Measurements from ENCODE around the gene DPEP1.
"Not testable (repeated sequence)": the region's sequence is repeated elsewhere in the genome, so short reads cannot be mapped to it uniquely, and the experiment has no call there.

DPEP1 gene

DNA sequence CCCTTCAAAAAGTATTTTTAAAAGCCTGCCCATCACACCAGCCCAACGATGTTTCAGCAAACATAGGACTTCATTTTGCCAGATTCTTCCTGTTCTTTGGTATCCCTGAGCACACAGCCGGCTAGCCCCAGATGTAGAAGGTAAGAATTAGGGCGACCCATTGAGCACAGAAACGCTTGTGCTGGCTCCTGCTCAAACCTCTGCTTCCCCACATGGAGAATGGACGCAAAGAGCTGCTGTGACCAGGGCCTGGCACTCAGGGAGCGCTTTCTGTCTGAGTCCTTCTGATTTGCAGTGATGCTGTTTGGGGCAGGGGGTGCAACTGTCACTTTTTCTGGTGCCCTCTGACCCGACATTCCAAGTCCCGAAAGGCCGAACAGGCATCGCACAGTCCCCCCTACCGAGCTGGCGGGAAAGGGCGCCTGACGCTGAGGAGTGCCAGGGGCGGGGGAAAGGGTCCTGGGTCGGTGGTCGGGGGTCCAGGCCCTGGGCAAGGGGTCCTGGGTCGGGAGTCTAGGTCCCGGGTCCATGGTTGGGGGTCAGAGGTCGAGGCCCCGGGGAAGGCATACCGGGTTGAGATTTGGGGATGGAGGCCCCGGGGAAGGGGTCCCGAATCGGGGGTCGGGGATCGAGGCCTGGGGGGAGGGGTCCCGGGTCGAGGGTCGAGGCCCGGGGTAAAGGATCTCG lies 43.1 kb downstream of the DPEP1 start:
- no peak for DNase-seq

DNA sequence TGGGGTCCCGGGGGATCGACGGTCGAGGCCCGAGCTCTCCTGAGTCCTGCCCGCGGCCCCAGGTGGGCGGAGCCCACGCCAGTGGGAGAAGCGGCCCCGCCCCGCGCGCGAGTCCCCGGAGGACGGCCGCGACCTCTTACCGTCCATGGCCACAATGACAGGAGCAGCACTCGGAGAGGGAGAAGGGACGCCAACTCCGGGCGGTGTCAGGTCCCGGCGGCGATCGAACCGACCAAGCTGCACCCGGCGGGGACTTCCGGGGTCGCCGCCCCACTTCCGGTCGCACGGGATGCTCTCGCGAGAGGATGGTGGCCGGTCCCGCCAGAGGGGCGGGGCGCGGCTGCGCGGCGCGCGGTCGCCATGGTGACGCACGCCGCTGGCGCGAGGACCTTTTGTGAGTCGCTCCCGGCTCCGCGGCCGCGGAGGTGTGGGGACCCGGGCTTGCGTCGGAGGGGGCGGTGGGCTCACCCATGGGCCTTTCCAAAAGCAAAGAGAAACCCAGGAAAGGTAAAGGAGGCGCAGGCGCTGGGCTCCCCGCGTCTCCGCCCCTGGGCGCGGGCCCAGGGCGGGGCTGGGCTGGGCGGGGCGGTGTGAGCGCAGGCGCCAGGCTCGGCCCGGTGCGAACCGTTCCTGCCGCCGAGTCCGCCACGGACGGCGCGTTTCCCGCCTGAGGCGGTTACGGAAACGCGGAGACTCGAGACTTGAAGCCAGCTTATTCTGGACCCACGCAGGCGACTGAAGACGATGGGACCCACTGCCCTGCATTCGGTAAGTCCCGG lies 44.2 kb downstream of the DPEP1 start, which contains the start of the genes CHMP1A and SPATA33:
TSS of gene CHMP1A (minus strand) at position 267 of the 779 bp plus-strand sequence. CDS start at position 147, 120 bp downstream.
TSS of gene SPATA33 (plus strand) at position 395 of the 779 bp plus-strand sequence. CDS start at position 471, 76 bp downstream.
- peak; percentile 90 for DNase-seq

DNA sequence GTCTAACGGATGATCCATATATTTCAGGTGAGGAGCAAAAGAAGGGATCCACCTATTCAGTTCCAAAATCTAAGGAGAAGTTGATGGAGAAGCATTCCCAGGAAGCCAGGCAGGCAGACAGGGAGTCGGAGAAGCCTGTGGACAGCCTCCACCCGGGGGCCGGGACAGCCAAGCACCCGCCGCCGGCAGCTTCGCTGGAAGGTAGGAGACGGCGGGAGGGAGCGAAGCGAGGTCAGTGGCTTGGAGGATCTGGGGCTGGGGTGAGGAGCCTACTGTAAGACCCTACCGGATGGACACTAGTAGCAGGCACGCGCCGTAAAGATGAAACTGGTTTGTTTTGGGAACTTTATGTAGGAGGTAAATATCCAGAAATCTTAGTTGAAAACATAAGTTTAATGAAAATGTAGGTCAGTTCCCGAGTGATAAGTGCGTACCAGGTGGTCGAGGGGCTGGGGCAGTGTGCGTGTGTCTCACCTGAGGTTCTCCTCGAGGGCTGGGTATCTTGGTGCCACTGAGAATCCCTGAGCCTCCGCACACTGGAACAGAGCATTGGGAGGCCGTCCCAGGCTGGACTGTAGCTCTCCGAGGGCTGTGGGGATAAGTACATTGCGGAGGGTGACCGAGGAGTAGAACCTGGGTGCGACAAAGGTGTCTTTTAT lies 44.9 kb downstream of the DPEP1 start:
- peak; percentile 40 for DNase-seq

DNA sequence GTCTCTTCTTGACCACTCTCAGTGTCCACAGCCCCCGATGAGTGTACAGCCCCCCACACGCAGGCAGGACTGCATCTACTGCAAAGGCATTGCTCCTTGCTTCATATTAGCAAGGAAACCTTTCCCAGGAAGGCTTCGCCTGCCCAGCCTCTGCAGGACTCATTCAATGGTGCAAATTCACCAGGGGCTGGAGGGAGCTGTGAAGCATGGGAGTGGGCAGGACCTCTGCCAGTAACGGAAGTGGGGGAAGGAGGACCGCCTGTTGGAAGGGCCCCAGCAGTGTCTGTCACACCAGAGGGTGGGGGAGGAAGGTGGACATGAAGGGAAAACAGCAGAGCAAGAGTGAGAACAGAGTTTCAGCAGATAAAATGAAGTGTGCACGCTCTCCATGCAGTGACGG lies 46.7 kb downstream of the DPEP1 start:
- DNase-seq = no peak

DNA sequence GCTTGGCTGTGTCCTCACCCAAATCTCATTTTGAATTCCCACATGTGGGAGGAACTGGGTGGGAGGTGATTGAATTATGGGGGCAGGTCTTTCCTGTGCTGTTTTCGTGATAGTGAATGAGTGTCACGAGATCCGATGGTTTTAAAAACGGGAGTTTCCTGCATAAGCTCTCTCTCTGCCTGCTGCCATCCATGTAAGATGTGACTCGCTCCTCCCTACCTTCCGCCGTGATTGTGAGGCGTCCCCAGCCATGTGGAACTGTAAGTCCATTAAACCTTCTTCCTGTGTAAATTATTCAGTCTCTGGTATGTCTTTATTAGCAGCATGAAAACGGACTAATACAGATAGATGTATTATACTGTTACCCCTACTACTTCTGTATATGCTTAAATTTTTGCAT lies 47.8 kb downstream of the DPEP1 start:
- no peak for DNase-seq

DNA sequence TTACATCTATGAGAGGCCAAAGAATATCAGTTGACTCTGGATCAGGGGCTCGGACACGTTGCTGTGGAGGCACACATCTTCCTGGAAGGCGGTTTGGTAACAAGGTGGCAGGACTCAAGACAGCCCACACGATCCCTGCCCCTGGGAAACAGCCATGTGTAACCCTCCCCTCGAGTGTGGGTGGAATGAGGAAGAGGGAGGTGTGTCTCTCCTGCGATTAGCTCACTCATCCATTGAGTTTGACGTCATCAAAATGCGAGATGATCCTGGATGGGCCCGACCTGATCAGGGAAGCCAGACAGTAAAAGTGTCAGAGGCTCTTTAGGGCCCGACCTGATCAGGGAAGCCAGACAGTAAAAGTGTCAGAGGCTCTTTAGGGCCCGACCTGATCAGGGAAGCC lies 50.8 kb downstream of the DPEP1 start:
- DNase-seq = not testable (repeated sequence)

DNA sequence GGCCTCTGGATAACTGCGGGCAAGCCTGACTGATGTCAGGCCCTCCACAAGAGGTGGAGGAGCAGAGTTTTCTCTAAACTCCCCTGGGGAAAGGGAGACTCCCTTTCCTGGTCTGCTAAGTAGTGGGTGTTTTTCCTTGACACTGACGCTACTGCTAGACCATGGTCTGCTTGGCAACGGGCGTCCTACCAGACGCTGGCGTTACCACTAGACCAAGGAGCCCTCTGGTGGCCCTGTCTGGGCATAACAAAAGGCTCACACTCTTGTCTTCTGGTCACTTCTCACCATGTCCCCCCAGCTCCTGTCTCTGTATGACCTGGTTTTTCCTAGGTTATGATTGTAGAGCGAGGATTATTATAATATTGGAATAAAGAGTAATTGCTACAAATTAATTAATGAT lies 53.6 kb downstream of the DPEP1 start:
- peak; percentile 17 for DNase-seq

DNA sequence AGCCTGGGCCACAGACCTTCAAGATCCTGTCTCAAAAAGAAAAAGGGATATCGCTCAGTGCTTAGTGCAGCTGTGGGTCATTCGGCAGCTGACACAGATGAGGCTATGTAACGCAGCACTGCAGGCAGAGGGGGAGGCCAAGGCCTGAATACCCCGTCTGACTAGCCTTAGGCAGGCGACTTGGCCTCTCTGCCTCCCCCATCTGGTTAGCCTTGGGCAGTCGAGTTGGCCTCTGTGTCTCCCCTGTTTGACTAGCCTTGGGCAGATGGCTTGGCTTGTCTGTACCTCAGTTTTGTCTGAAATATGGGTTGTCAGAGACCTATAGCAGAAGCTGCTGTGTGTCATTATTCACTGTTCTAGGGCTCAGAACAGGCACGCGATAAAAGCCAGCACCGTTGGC lies 54.2 kb downstream of the DPEP1 start:
- DNase-seq = no peak

DNA sequence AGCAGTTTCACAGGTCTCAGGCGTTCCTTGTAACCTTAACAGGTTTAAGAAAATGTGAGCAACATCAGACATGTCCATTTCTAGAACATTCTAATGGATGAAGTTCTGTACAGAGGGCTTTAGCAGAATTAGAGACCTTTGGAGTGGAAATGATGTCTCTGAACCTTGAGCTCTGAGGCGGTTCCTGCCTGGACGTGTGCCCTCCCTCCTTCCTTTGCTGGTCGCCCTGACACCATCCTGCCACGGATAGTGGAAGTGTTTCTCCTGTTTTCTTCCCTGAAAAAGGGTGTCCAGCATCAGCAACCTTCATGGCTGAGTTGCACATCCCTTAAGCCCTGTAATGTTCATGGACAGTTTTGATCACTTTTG lies 55.3 kb downstream of the DPEP1 start:
- no peak for DNase-seq

DNA sequence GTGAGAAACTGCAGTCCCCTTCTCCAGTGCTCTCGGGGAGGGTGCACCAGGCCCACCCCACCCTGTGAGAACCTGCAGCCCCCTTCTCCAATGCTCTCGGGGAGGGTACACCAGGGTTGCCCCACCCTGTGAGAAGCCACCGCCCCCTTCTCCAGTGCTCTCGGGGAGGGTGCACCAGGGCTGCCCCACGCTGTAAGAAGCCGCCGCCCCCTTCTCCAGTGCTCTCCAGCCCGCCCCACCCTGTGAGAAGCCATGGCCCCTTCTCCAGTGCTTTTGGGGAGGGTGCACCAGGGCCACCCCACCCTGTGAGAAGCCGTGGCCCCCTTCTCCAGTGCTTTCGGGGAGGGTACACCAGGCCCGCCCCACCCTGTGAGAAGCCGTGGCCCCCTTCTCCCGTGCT lies 56.3 kb downstream of the DPEP1 start:
- DNase-seq = no peak

DNA sequence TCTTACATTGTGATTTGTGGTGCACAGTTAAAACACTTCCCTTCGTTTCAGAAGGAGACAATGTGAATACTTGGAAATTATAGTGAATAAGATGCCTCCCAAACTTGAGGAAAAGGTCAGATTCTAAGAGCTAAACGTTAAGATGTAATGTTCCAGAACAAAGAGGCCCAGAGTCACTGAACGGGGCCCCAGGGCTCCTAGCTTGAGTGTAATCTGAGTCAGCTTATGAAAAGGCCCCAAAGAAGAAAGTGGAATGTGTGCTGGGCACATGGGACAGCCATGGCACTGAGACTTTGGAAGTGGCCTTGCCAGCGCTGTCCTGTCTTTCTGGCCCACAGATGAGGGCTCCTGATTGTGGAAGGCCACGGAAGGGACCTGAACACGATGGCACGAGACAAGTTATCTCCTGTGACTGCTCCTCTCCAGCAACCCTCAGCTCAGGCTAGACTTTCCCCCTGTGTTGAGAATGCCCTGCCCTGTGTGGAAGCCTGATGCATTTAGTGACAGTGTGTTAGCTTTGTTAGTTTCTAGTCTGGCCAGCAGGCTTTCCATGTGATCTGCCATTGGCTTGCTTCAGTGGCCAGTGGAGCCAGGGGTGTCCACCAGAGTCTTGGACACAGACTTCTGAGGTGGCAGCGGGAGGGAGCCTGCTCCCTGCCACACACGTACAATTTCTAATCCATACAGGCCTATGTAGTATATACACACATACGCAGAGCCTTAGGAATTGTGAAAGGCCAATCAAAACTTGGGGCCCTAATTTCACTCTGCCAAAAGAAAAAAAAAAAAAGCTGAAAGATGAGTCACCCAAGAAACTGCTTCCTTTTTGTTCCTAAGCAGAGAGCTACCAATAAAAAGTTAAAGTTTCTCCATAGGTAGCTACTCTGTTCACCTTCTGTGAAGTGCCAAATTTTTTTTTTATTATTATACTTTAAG lies 57.3 kb downstream of the DPEP1 start:
- DNase-seq = no peak

DNA sequence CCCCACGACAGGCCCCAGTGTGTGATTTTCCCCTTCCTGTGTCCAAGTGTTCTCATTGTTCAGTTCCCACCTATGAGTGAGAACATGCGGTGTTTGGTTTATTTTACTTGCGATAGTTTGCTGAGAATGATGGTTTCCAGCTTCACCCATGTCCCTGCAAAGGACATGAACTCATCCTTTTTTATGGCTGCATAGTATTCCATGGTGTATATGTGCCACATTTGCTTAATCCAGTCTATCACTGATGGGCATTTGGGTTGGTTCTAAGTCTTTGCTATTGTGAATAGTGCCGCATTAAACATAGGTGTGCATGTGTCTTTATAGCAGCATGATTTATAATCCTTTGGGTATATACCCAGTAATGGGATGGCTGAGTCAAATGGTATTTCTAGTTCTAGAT lies 58.1 kb downstream of the DPEP1 start:
- not testable (repeated sequence) for DNase-seq

DNA sequence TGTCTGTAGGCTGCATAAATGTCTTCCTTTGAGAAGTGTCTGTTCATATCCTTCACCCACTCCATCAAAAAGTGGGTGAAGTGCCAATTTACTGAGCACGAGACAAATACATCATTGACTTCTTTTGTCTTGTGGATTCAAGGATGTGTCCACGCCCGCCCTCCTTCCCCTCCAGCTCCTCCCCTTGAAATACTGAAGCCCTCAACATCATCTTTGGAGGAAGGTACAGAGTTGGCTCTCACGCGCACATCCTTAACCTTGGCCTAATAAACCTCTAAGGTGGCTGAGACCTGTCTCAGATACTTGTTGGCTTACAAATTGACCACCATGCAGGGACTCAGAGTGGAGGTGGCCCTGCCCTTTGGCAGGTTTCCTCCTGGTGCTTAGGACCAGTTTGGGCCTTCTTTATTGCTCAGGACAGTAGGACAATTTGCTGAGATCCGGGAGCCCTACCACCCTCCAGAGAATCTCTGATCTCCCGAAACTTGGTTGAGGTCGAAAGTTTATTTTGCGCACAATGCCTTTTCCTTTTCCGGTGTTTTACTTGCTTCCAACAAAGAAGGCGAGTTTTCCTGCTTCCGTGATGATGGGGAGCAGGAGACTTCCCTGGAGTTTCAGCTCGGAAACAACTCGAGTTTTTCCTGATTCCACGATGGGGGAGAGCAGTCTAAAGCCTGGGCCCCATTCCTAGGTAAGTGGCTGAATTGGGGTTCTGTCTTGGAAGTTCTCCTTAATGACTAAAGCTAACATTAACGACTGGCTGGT lies 58.9 kb downstream of the DPEP1 start:
- no peak for DNase-seq

DNA sequence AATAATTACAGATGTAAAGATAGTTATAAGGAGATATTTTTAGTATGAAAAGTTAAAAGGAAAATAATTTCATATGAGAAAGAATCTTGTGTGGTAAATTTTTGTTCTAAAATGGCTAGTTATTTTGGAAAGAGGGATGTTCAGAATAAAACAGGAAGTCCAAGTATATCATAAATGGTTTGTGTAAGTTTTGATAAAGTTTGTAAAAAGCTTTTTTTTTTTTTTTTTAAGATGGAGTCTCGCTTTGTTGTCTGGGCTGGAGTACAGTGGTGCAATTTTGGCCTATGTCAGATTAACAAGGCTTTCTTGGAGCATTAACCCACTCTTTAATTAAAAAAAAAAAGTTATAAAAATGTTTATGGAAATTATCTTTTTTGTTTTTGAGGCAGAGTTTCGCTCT lies 64.8 kb downstream of the DPEP1 start:
- DNase-seq = no peak

DNA sequence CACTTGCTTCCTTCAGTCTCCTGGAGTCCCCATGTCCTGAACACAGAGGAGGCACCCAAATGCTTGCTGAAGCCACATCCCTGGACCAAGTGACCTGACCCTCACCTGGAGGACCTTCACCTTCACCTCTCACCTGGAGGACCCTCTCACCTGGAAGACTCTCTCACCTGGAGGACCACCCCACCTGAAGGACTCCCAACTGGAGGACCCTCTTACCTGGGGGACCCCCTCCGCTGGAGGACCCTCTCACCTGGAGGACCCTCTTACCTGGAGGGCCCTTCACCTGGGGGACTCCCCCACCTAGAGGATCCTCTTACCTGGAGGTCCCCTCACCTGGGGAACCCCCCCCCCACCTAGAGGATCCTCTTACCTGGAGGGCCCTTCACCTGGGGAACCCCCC lies 72.5 kb downstream of the DPEP1 start:
- no peak for DNase-seq

DNA sequence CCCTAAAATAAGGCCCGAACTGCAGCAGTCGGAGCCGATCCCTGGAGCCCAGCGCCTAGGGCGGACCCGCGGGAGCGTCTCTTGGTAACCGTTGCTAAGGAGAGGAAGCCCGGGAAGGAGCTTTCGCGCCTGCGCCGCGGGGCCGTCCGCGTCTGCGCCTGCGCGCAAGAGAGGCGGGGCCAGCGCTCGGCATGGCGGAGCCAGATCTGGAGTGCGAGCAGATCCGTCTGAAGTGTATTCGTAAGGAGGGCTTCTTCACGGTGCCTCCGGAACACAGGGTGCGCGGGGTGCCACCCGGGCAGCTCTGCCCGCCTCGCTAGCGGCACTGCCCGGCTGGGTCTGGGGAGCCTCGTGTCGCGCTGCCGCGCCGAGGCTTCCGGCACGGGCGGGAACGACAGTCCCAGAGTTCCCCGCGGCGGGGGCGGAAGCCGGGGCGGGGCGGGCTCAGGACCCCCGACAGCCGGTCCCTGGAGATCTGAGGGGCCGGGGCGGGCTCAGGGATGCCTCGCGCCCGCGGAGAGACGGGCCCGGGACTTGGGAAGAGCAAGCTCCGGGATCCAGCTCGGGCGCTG lies 73.2 kb downstream of the DPEP1 start, which contains the start of gene CDK10:
TSS of gene CDK10 (plus strand) at position 170 of the 572 bp plus-strand sequence. CDS start at position 192, 22 bp downstream.
- DNase-seq = peak; percentile 84

DNA sequence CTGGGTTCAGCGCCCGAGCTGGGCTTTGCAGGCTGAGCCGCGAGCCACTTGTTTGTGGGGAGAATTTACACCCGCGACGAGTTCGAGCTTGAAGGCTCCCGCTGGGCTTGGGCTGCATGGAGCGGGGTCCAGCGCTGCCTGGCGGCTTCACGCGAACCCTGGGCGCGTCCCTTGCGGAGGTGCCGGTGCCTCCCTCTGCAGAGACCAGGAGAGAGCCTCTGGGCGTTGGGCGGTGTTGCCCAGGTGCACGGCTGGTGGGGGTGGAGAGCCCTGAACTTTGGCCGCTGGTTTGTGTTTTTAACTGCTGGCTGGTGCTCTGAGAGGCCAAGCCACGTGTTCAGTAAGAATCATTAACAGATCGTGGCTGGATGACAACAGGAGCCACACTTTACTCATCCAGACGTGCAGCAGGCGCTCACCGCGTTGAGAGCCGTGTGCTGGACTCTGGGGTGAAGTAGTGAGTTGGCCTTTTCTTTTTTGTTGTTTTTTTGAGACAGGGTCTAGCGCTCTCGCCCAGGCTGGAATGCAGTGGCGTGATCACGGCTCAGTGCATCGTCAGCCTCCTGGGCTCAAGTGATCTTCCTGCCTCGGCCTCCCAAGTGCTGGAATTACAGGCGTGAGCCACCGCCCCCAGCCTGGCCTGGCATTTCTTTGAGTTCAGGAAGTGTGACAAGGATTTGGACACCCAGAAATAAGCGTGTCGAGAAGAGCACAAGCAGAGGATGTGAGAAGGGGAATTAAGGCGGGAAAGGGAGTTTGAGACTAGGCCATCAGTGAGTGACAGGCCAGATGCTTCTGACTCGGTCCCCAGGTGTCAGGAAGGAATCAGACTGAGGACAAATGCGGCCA lies 73.9 kb downstream of the DPEP1 start:
- peak; percentile 82 for DNase-seq
